Activated naive CD4-positive, alpha-beta T cell treated with anti-CD3 and anti-CD28 coated beads for 36 hours (primary cell): ENCODE data around the gene DLEC1. TPM values are rescaled to one million over a fixed set of nuclear protein-coding genes. Genes with fewer than 3 reads are reported as not detected.

Source experiments
- CTCF ChIA-PET: fragments of 350-600 bp; sonication (Branson Sonifier 250); formaldehyde crosslinking; loops from one replicate; lab custom pipeline; 2021; ENCODE audit warnings: antibody characterized with exemption; lab: Charles Lee
- DNase-seq: peaks from one replicate; pipeline ENCODE4 v3.0.0-alpha.2; 2020
- H3K27ac Mint-ChIP-seq: one replicate; pipeline ENCODE4 v1.8.0; 2021; ENCODE audit warnings: mild to moderate bottlenecking, mixed read lengths
- H3K27me3 Mint-ChIP-seq: one replicate; pipeline ENCODE4 v1.8.0; 2021; ENCODE audit warnings: low read depth, mixed read lengths
- H3K36me3 Mint-ChIP-seq: one replicate; pipeline ENCODE4 v1.8.0; 2021; ENCODE audit warnings: low read depth, mixed read lengths
- H3K4me1 Mint-ChIP-seq: one replicate; pipeline ENCODE4 v1.8.0; 2021; ENCODE audit warnings: low read depth, mixed read lengths
- H3K4me3 Mint-ChIP-seq: one replicate; pipeline ENCODE4 v1.8.0; 2021; ENCODE audit warnings: mild to moderate bottlenecking, moderate library complexity, mixed read lengths
- H3K9me3 Mint-ChIP-seq: one replicate; pipeline ENCODE4 v1.8.0; 2021; ENCODE audit warnings: mixed read lengths
- intact Hi-C: fragments of 100-400 bp; cut with micrococcal nuclease; formaldehyde crosslinking; loops from one replicate; pipeline ENCODE4 v1.15.1; 2023
- total RNA-seq, 2 experiments: library from RNA; stranded (reverse); gene quantifications; one replicate each; pipeline ENCODE4 v1.2.3, GENCODE V29; 2021

DLEC1 gene
- total RNA-seq, 2 experiments from 2014 or later = 0.17 to 0.19 TPM

DNA sequence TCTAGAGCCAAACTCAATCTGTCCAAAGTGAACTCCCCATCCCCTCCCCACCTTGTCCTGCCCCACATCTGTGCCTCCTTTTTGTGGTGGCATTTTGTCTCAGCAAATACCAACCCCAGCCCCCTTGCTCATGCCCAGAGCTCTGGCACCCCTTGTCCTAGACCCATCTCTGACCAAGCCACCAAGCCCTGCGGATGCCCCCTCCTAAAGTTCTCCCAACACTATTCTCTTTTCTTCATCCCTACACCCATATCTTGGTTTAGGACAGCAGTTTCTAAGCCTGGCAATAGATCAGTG lies 80.2 kb downstream of the DLEC1 start:
- no peaks in the 10 kb centered on the region for H3K27me3 Mint-ChIP-seq
- no peak for DNase-seq
- H3K36me3 Mint-ChIP-seq = peaks cover 10% of the 10 kb centered on the region
- intact Hi-C loops = loop anchor here (5.0 to 10.0 kb wide), 2 partner anchors 163 to 264 kb away; partner anchors contain the start of gene SLC22A14
- H3K27ac Mint-ChIP-seq = no peak overlapping the region
- H3K4me1 Mint-ChIP-seq = peaks cover 4% of the 10 kb centered on the region
- H3K4me3 Mint-ChIP-seq = no peak overlapping the region
- CTCF ChIA-PET = interaction anchor here (0.6 to 4.5 kb wide), 12 partner anchors 10 to 361 kb away, joined by 3 to 31 read pairs (median 4); partner anchors contain the start of genes ACAA1, SLC22A14 and XYLB
- no peaks in the 10 kb centered on the region for H3K9me3 Mint-ChIP-seq

- CTCF ChIA-PET = interaction anchor here (0.8 to 4.5 kb wide), 5 partner anchors 9 to 361 kb away, joined by 3 to 31 read pairs (median 5); partner anchors contain the start of gene XYLB
- intact Hi-C loops = loop anchor here (5.0 to 10.0 kb wide), 2 partner anchors 162 to 265 kb away; partner anchors contain the start of gene SLC22A14
- Mint-ChIP-seq H3K27me3 (no peaks in the 10 kb centered on the region), H3K36me3 (peaks cover 13% of the 10 kb centered on the region), H3K4me1 (peaks cover 4% of the 10 kb centered on the region), H3K9me3 (no peaks in the 10 kb centered on the region), H3K4me3 (no peak overlapping the region), H3K27ac (no peak overlapping the region)
- DNase-seq = no peak
These were observed 81.0 kb downstream of the DLEC1 start for GRCh38 chr3:38119821-38120692.

GRCh38 chr3:38120693-38121450 lies 81.9 kb downstream of the DLEC1 start:
- Mint-ChIP-seq H3K36me3 (peaks cover 16% of the 10 kb centered on the region), H3K27me3 (no peaks in the 10 kb centered on the region), H3K9me3 (no peaks in the 10 kb centered on the region), H3K4me3 (no peak overlapping the region), H3K27ac (no peak overlapping the region), H3K4me1 (peaks cover 4% of the 10 kb centered on the region)
- no peak for DNase-seq
- intact Hi-C loops = no loop called here
- CTCF ChIA-PET = no interaction called here

- intact Hi-C loops = no loop called here
- CTCF ChIA-PET = no interaction called here
- peaks cover 4% of the 10 kb centered on the region for H3K4me1 Mint-ChIP-seq
- no peak for DNase-seq
- peaks cover 16% of the 10 kb centered on the region for H3K36me3 Mint-ChIP-seq
- no peaks in the 10 kb centered on the region for H3K27me3 Mint-ChIP-seq
- H3K27ac Mint-ChIP-seq = no peak overlapping the region
- no peaks in the 10 kb centered on the region for H3K9me3 Mint-ChIP-seq
- H3K4me3 Mint-ChIP-seq = no peak overlapping the region
These were observed 82.4 kb downstream of the DLEC1 start for GRCh38 chr3:38121451-38121831.

GRCh38 chr3:38121832-38122461 lies 82.9 kb downstream of the DLEC1 start:
- H3K4me3 Mint-ChIP-seq = no peak overlapping the region
- intact Hi-C loops = no loop called here
- DNase-seq = no peak
- H3K9me3 Mint-ChIP-seq = no peaks in the 10 kb centered on the region
- H3K27ac Mint-ChIP-seq = no peak overlapping the region
- peaks cover 4% of the 10 kb centered on the region for H3K4me1 Mint-ChIP-seq
- CTCF ChIA-PET = no interaction called here
- H3K27me3 Mint-ChIP-seq = no peaks in the 10 kb centered on the region
- peaks cover 16% of the 10 kb centered on the region for H3K36me3 Mint-ChIP-seq

- H3K27ac Mint-ChIP-seq = no peak overlapping the region
These were observed 83.8 kb downstream of the DLEC1 start for GRCh38 chr3:38122712-38123290.

DNA sequence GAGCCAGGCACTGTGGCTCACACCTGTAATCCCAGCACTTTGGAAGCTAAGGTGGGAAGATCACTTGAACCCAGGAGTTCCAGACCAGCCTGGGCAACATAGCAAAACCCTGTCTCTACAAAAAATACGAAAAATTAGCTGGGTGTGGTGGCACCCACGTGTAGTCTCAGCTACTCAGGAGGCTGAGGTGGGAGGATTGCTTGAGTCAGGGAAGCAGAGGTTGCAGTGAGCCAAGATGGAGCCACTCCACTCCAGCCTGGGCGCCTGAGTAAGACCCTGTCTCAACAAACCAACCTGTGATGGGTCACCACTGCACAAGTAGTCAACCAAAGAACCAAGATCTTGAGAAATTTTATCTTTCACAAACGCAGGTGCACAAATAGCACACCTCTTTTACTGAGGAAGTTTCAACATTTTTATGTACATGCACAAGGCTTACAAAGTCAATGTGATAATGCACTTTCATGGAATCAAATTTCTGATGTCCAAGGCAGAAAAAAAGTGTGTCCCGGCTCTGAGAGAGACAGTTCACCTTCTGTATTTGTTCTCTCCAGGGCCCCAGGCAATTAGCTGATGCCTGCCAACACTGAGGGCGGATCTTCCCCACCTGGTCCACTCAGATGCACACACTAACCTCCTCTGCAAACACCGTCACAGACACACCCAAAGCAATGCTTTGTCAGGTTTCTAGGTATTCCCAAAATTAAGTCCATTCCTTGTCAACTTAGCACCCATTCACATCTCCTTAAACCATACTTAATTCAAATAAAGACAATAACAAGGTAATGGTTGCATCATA lies 85.5 kb downstream of the DLEC1 start:
- peaks cover 22% of the 10 kb centered on the region for H3K36me3 Mint-ChIP-seq
- no peak overlapping the region for H3K27ac Mint-ChIP-seq
- CTCF ChIA-PET = no interaction called here
- H3K4me1 Mint-ChIP-seq = no peaks in the 10 kb centered on the region
- no peaks in the 10 kb centered on the region for H3K27me3 Mint-ChIP-seq
- intact Hi-C loops = no loop called here
- H3K9me3 Mint-ChIP-seq = no peaks in the 10 kb centered on the region
- no peak overlapping the region for H3K4me3 Mint-ChIP-seq
- DNase-seq = no peak

More at GRCh38 chr3:38122712-38123290, 83.8 kb downstream of the DLEC1 start:
- Mint-ChIP-seq H3K4me1 (peaks cover 4% of the 10 kb centered on the region), H3K36me3 (peaks cover 20% of the 10 kb centered on the region), H3K27me3 (no peaks in the 10 kb centered on the region), H3K9me3 (no peaks in the 10 kb centered on the region), H3K4me3 (no peak overlapping the region)
- no peak for DNase-seq
- CTCF ChIA-PET = no interaction called here
- intact Hi-C loops = no loop called here

DNA sequence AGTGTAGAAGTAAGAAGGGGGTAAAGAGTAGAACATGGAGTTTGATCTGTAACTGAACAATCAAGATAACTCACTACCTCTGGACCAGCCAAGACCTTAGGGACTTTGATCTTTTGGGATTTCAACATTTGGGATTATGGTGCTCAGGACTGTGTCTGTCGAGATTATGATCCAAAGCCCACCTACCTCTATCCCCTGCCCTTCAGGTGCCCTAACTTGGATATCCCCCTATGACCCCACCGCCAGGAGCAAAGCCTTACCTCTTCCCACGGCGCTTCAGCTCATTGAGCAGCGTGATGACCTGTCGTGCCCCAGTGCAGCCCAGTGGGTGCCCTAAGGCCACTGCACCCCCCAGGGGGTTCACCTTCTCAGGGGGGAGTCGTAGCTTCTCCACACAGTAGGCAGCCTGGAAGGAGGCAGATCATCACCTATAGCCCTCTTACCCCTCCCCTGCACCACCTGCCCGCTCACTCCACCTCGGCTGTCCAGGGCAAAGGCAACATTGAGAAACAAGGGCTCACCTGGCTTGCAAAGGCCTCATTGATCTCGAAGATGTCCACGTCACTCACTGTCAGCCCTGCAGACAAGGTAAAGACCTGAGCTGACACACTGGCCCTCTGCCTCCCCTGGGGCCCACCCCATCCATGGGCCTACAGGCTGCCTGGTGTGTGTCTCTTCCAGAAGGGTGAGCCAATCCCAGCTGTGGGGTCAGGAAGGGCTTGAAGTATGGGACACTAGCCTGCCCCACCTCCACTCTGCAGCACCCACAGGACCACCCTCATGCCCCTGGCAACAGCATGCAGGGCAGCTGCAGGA lies 86.5 kb downstream of the DLEC1 start:
- Mint-ChIP-seq H3K27ac (no peak overlapping the region), H3K9me3 (no peaks in the 10 kb centered on the region), H3K4me1 (no peaks in the 10 kb centered on the region), H3K27me3 (no peaks in the 10 kb centered on the region), H3K36me3 (peaks cover 28% of the 10 kb centered on the region), H3K4me3 (no peak overlapping the region)
- CTCF ChIA-PET = no interaction called here
- no peak for DNase-seq
- intact Hi-C loops = no loop called here

- peaks cover 26% of the 10 kb centered on the region for H3K36me3 Mint-ChIP-seq
- no peak overlapping the region for H3K27ac Mint-ChIP-seq
- no peaks in the 10 kb centered on the region for H3K27me3 Mint-ChIP-seq
- H3K9me3 Mint-ChIP-seq = no peaks in the 10 kb centered on the region
- no peak for DNase-seq
- no peak overlapping the region for H3K4me3 Mint-ChIP-seq
- CTCF ChIA-PET = interaction anchor here (0.6 kb wide), 1 partner anchor 59 kb away, joined by 3 read pairs; no protein-coding TSS in a partner anchor
- intact Hi-C loops = no loop called here
- H3K4me1 Mint-ChIP-seq = no peaks in the 10 kb centered on the region
These were observed 87.3 kb downstream of the DLEC1 start for GRCh38 chr3:38126121-38126892.

DNA sequence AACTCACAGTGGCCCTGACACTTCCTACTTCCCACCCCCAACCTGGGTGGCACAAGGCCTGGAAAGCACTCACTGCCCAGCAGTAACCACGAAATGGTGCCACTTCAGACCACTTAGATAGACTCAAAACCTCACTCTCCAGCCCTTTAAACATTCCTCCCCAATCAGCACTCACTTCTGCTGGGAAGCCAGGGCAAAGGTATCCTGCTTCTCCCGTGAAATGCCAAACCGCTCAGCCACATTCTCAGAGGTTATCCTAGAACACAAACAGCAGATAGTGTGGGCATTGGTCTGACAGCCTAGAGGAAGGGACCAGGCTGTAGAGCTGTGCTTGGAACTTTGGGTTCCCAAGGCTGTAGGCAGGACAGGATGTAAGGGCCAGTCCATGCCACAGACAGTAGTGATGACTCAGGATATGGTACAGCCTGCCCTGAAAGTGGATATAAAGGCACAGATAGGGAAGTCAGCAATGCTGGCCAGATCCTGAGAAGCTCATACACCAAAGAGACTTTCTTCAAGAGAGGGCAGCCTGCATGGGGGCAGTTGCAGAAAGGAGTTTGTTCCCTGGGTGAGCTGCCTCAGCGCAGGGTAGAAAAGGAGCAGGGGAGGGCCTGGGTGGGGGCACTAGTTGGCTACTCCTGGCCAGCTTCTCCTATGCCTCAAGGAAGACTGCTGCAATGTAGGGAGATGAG lies 88.7 kb downstream of the DLEC1 start:
- Mint-ChIP-seq H3K27ac (no peak overlapping the region), H3K9me3 (no peaks in the 10 kb centered on the region), H3K4me3 (no peak overlapping the region), H3K27me3 (no peaks in the 10 kb centered on the region), H3K36me3 (peaks cover 28% of the 10 kb centered on the region), H3K4me1 (peaks cover 1% of the 10 kb centered on the region)
- no peak for DNase-seq
- intact Hi-C loops = no loop called here
- CTCF ChIA-PET = no interaction called here
